ENCODE results near the gene LZTS3.

LZTS3 gene

DNA sequence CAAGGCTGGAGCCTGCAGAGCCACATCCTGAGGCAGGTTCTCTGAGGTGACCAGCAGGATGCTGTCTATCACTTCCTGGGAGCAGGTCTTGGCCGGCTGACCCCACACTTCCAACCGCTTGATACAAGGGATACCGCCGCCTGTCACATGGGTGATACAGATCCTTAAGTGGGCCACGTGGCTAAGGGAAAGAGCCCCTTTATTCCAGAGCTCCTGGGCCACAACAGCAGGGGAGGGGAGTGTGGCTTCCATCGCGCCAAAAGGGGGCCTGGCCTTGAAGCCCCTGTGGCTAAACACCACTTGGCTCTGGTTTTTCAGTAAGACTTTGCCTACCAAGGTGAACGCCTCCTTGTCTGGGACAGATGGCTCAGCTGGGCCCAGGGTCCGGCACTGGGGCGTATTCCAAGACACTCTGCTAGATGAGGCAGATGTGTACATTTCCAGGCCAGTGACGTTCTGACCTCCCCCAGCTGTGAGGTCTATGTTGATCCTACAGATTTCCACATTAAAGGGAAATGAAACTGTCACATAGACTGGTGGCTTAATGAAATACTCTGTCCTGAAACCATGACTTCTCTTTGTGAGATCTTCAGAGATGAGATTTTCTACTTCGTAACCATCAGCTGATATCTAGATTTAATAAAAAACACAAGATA is 51.3 kb downstream of the LZTS3 start:
- TF ChIP-seq POLR2AphosphoS5 (IDR thresholded peaks at IDR 0.05; ENCODE audit: low read depth, low read length) (no peak), FOXP2 (optimal IDR thresholded peaks at IDR 0.05; ENCODE audit: borderline replicate concordance, extremely low read depth, extremely low read length, insufficient read depth) (no peak), TAF1 (IDR thresholded peaks at IDR 0.05; ENCODE audit: borderline replicate concordance, insufficient read depth, low read length) (no peak), SIN3A (IDR thresholded peaks at IDR 0.05; ENCODE audit: borderline replicate concordance, insufficient read depth, low read length) (no peak)
- TF ChIP-seq, protein P1, sequence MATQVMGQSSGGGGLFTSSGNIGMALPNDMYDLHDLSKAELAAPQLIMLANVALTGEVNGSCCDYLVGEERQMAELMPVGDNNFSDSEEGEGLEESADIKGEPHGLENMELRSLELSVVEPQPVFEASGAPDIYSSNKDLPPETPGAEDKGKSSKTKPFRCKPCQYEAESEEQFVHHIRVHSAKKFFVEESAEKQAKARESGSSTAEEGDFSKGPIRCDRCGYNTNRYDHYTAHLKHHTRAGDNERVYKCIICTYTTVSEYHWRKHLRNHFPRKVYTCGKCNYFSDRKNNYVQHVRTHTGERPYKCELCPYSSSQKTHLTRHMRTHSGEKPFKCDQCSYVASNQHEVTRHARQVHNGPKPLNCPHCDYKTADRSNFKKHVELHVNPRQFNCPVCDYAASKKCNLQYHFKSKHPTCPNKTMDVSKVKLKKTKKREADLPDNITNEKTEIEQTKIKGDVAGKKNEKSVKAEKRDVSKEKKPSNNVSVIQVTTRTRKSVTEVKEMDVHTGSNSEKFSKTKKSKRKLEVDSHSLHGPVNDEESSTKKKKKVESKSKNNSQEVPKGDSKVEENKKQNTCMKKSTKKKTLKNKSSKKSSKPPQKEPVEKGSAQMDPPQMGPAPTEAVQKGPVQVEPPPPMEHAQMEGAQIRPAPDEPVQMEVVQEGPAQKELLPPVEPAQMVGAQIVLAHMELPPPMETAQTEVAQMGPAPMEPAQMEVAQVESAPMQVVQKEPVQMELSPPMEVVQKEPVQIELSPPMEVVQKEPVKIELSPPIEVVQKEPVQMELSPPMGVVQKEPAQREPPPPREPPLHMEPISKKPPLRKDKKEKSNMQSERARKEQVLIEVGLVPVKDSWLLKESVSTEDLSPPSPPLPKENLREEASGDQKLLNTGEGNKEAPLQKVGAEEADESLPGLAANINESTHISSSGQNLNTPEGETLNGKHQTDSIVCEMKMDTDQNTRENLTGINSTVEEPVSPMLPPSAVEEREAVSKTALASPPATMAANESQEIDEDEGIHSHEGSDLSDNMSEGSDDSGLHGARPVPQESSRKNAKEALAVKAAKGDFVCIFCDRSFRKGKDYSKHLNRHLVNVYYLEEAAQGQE (IDR thresholded peaks at IDR 0.05; ENCODE audit: insufficient read depth in 1 of 2, low read depth in 2 of 2, low read length in 2 of 2): no peak

DNA sequence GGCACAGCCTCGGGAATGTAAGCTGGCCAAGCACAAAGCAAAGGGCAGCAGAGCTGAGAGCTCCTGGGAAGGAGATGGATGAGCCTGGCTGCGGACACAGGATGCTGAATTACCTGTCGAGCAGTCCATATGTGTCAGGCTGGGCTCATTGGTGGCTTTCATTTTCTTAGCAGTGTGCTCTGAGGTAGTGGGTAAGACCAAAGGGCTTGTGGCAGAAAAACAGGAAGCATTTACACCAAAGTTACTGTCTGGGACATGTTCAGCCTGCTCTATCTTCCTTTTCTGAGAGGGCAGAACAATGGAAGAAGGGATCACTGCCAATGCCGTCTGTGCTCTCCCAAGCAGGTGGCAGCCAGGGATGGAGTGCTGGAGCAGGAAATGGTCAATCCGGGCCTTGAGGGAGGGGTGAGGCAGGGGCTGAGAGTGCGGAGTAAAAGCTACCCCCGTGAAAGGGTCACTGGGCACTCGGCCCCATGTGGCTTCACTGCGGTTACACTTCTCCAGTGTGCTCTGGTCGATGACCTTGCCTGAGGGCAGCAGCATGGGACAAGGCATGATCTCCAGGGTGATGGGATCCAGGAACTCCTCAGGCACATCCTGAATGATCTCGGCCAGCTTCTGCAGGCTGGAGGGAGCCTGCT is 52.0 kb downstream of the LZTS3 start:
- no peak for TF ChIP-seq SIN3A (IDR thresholded peaks at IDR 0.05; ENCODE audit: borderline replicate concordance, insufficient read depth, low read length)
- no peak for TF ChIP-seq POLR2AphosphoS5 (IDR thresholded peaks at IDR 0.05; ENCODE audit: low read depth, low read length)
- TF ChIP-seq FOXP2 (optimal IDR thresholded peaks at IDR 0.05; ENCODE audit: borderline replicate concordance, extremely low read depth, extremely low read length, insufficient read depth): no peak
- TF ChIP-seq, protein P1 (IDR thresholded peaks at IDR 0.05; ENCODE audit: insufficient read depth in 1 of 2, low read depth in 2 of 2, low read length in 2 of 2): no peak

GRCh38 chr20:3119044-3119443 is 54.3 kb downstream of the LZTS3 start:
- no peak for TF ChIP-seq TAF1 (IDR thresholded peaks at IDR 0.05; ENCODE audit: borderline replicate concordance, insufficient read depth, low read length)
- TF ChIP-seq SIN3A (IDR thresholded peaks at IDR 0.05; ENCODE audit: borderline replicate concordance, insufficient read depth, low read length): no peak
- TF ChIP-seq, protein P1 (IDR thresholded peaks at IDR 0.05; ENCODE audit: insufficient read depth in 1 of 2, low read depth in 2 of 2, low read length in 2 of 2): no peak
- TF ChIP-seq POLR2AphosphoS5 (IDR thresholded peaks at IDR 0.05; ENCODE audit: low read depth, low read length): no peak
- no peak for TF ChIP-seq FOXP2 (optimal IDR thresholded peaks at IDR 0.05; ENCODE audit: borderline replicate concordance, extremely low read depth, extremely low read length, insufficient read depth)

DNA sequence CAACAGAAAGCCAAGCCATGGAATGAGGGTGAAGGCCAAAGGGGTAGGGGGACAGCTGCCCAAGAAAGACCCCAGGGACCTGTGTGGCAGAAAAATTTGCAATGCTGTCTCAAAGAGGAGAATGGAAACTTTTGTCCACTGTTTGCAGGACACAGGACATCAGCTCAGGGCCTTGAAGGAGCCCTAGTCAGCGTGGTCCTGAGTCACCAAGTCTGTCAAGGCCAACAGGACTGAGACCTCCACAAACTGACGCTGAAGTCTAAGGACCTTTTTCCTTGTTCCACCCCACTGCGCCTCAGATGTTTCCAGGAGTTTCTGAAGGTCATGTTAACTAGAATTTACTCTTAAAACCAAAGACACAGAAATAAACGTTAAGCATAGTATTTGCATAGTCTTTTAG is 57.0 kb downstream of the LZTS3 start:
- no peak for TF ChIP-seq FOXP2 (optimal IDR thresholded peaks at IDR 0.05; ENCODE audit: borderline replicate concordance, extremely low read depth, extremely low read length, insufficient read depth)
- TF ChIP-seq POLR2AphosphoS5 (IDR thresholded peaks at IDR 0.05; ENCODE audit: low read depth, low read length): no peak
- no peak for TF ChIP-seq TAF1 (IDR thresholded peaks at IDR 0.05; ENCODE audit: borderline replicate concordance, insufficient read depth, low read length)
- no peak for TF ChIP-seq SIN3A (IDR thresholded peaks at IDR 0.05; ENCODE audit: borderline replicate concordance, insufficient read depth, low read length)
- TF ChIP-seq, protein P1 (IDR thresholded peaks at IDR 0.05; ENCODE audit: insufficient read depth in 1 of 2, low read depth in 2 of 2, low read length in 2 of 2): no peak
